ENCODE results near the gene CLIP1. TPM values are rescaled to one million over a fixed set of nuclear protein-coding genes. Genes with fewer than 3 reads are reported as not detected.
"Not testable (repeated sequence)": the region's sequence is repeated elsewhere in the genome, so short reads cannot be mapped to it uniquely, and the experiment has no call there.

CLIP1 gene
- total RNA-seq, 2 donors from 2014 or later = 35.4 to 65.8 TPM

GRCh38 chr12:122265886-122266229 is 156.6 kb downstream of the CLIP1 start:
- H3K27me3 ChIP-seq = no peaks in the 10 kb centered on the region
- H3K9me3 ChIP-seq = no peaks in the 10 kb centered on the region
- intact Hi-C loops (cut with DNase I) = no loop called here
- H3K36me3 ChIP-seq = no peaks in the 10 kb centered on the region
- H3K27ac ChIP-seq = peak overlapping the region; percentile 93
- peaks cover 8% of the 10 kb centered on the region for H3K4me1 ChIP-seq
- peak overlapping the region; percentile 76 to 97 for H3K9ac ChIP-seq (ENCODE audit: low read depth in 2 of 2, low read length in 2 of 2)
- DNase-seq = peak; percentile 44
- no peak for TF ChIP-seq CTCF (IDR thresholded peaks at IDR 0.05)
- H3K4me3 ChIP-seq = peak overlapping the region; percentile 91

DNA sequence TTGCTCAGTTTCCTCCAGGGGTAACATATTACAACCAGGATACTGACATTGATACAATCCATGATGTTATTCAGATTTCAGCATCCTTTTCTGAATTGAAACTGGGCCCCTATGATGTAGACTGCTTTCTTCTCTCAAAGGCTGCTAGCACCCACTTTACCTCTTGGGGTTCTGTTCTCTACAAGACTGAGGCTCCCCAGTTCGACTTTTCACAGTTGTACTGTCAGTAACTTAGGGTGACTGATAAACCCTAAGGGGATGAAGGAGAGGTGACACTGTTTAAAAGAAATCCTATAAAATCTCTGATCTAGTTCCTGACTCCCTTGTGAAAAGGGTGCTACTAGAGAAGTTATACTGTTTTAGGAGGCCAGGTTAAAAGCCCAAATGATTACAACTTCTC is 157.0 kb downstream of the CLIP1 start:
- H3K27me3 ChIP-seq = no peaks in the 10 kb centered on the region
- peaks cover 8% of the 10 kb centered on the region for H3K4me1 ChIP-seq
- no peaks in the 10 kb centered on the region for H3K9me3 ChIP-seq
- H3K27ac ChIP-seq = peak overlapping the region; percentile 93
- peak overlapping the region; percentile 76 to 97 for H3K9ac ChIP-seq (ENCODE audit: low read depth in 2 of 2, low read length in 2 of 2)
- no peaks in the 10 kb centered on the region for H3K36me3 ChIP-seq
- H3K4me3 ChIP-seq = peak overlapping the region; percentile 91
- TF ChIP-seq CTCF (IDR thresholded peaks at IDR 0.05) = no peak
- intact Hi-C loops (cut with DNase I) = no loop called here
- no peak for DNase-seq

GRCh38 chr12:122260735-122261134 is 161.7 kb downstream of the CLIP1 start:
- intact Hi-C loops (cut with DNase I); H3K9me3 ChIP-seq; DNase-seq; H3K9ac ChIP-seq (ENCODE audit: low read depth in 2 of 2, low read length in 2 of 2); H3K36me3 ChIP-seq; H3K4me3 ChIP-seq; H3K27ac ChIP-seq; H3K4me1 ChIP-seq; H3K27me3 ChIP-seq: not testable (repeated sequence)

GRCh38 chr12:122258939-122259338 is 163.5 kb downstream of the CLIP1 start:
- not testable (repeated sequence) for H3K36me3 ChIP-seq

DNA sequence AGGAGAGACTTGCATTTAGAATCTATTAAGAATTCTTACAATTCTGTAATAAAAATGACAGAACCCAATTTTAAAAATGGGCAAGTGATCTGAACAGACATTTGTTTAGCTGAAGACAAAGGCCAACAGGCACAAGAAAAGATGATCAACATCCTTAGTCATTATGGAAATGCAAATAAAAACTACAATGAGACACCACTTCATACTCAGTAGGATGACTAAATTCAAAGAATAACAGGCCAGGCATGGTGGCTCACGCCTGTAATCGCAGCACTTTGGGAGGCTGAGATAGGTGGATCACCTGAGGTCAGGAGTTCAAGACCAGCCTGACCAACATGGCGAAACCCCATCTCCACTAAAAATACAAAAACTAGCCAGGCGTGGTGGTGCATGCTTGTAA is 164.0 kb downstream of the CLIP1 start:
- intact Hi-C loops (cut with DNase I); H3K4me3 ChIP-seq; H3K36me3 ChIP-seq; H3K9me3 ChIP-seq; H3K27me3 ChIP-seq; H3K27ac ChIP-seq; H3K9ac ChIP-seq (ENCODE audit: low read depth in 2 of 2, low read length in 2 of 2); H3K4me1 ChIP-seq; DNase-seq: not testable (repeated sequence)

More at GRCh38 chr12:122258939-122259338, 163.5 kb downstream of the CLIP1 start:
- H3K9ac ChIP-seq (ENCODE audit: low read depth in 2 of 2, low read length in 2 of 2); H3K27me3 ChIP-seq; intact Hi-C loops (cut with DNase I); H3K4me1 ChIP-seq; DNase-seq; H3K4me3 ChIP-seq; H3K27ac ChIP-seq; H3K9me3 ChIP-seq: not testable (repeated sequence)

GRCh38 chr12:122250536-122250935 is 171.9 kb downstream of the CLIP1 start:
- no peaks in the 10 kb centered on the region for H3K4me1 ChIP-seq
- H3K4me3 ChIP-seq = no peak overlapping the region
- no peak for DNase-seq
- H3K27me3 ChIP-seq = no peaks in the 10 kb centered on the region
- H3K27ac ChIP-seq = no peak overlapping the region
- intact Hi-C loops (cut with DNase I) = no loop called here
- TF ChIP-seq CTCF (IDR thresholded peaks at IDR 0.05) = no peak
- H3K36me3 ChIP-seq = peaks cover 3% of the 10 kb centered on the region
- H3K9me3 ChIP-seq = no peaks in the 10 kb centered on the region
- no peak overlapping the region for H3K9ac ChIP-seq (ENCODE audit: low read depth in 2 of 2, low read length in 2 of 2)

DNA sequence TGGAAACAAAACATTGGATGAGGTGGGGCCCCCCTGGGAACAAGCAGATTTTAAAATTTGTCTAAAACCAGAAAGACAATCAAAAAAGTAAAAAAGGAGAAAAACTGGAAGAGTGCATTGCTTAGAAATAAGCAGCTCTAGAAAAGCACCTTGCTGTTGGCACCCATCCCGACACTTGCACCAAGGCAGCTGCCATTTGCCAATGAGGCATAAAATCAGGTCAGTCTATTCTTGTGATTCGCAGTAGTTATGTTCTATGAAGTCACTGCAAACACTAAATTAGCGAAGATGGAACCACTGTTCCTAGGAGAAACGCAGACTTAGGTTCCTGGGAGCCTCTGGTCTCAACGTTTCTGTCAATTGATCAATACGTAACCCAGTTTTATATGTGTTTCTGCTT is 172.4 kb downstream of the CLIP1 start:
- H3K9me3 ChIP-seq = no peaks in the 10 kb centered on the region
- TF ChIP-seq CTCF (IDR thresholded peaks at IDR 0.05) = no peak
- no peak for DNase-seq
- no peak overlapping the region for H3K9ac ChIP-seq (ENCODE audit: low read depth in 2 of 2, low read length in 2 of 2)
- H3K27ac ChIP-seq = no peak overlapping the region
- H3K4me3 ChIP-seq = no peak overlapping the region
- no peaks in the 10 kb centered on the region for H3K27me3 ChIP-seq
- intact Hi-C loops (cut with DNase I) = no loop called here
- no peaks in the 10 kb centered on the region for H3K4me1 ChIP-seq
- H3K36me3 ChIP-seq = peaks cover 3% of the 10 kb centered on the region
